B cell (primary cell): Measurements from ENCODE around the gene BRICD5. TPM values are rescaled to one million over a fixed set of nuclear protein-coding genes. Genes with fewer than 3 reads are reported as not detected.

ENCODE experiments used
- ATAC-seq: fragments of 200-7000 bp; cut with Tn5 transposase; one replicate; pipeline ENCODE4 v1.10.0; 2021; ENCODE audit warnings: low read depth, mild to moderate bottlenecking, moderate number of reproducible peaks, moderate library complexity
- CTCF ChIA-PET: fragments of 350-600 bp; sonication (Branson Sonifier 250); formaldehyde crosslinking; loops from one replicate; lab custom pipeline; 2021; ENCODE audit warnings: antibody characterized with exemption, inconsistent platforms; lab: Charles Lee
- POLR2A ChIA-PET: fragments of 350-600 bp; sonication (Branson Sonifier 250); formaldehyde crosslinking; loops from one replicate; lab custom pipeline; 2021; ENCODE audit warnings: antibody characterized with exemption; lab: Charles Lee
- DNase-seq: peaks from one replicate; pipeline ENCODE4 v3.0.0; 2013
- H2AFZ ChIP-seq: 2 replicates; pipeline ENCODE4 v1.6.1; 2012; ENCODE audit warnings: mild to moderate bottlenecking, low read depth, low read length; ENCODE audit not compliant: insufficient read depth, poor library complexity, severe bottlenecking
- H3K27ac ChIP-seq, 2 donors: 1 replicate in 1 of 2; 2 replicates in 1 of 2; pipeline ENCODE4 v1.5.1; 2012 to 2013; ENCODE audit warnings: low read length in 2 of 2, mild to moderate bottlenecking in 2 of 2, moderate library complexity in 1 of 2
- H3K27me3 ChIP-seq, 4 experiments: fragments of 200-600 bp in 1 of 4; sonication (generic) in 1 of 4; replicated peaks in 1 of 4; 1 replicate in 2 of 4; 2 replicates in 2 of 4; pipeline versions ENCODE4 v1.6.1 to v1.7.0; 2013 to 2016; ENCODE audit warnings: low read length in 3 of 4, mild to moderate bottlenecking in 2 of 4, mixed read lengths in 1 of 4, moderate library complexity in 1 of 4; ENCODE audit not compliant: insufficient read depth in 4 of 4, control insufficient read depth in 3 of 4; ENCODE audit errors: control extremely low read depth in 1 of 4
- H3K36me3 ChIP-seq, 2 experiments: replicated peaks in 1 of 2; 1 replicate in 1 of 2; 2 replicates in 1 of 2; pipeline versions ENCODE4 v1.6.1 to v1.7.1; 2013; ENCODE audit warnings: low read length in 1 of 2; ENCODE audit not compliant: insufficient read depth in 2 of 2, control insufficient read depth in 1 of 2; ENCODE audit errors: control extremely low read depth in 1 of 2, extremely low read depth in 1 of 2
- H3K4me1 ChIP-seq, 2 donors: fragments of 200-600 bp in 1 of 2; sonication (generic) in 1 of 2; 1 replicate in 1 of 2; 2 replicates in 1 of 2; pipeline versions ENCODE4 v1.5.1 to v1.6.1; 2013 to 2017; ENCODE audit warnings: low read length in 2 of 2; ENCODE audit not compliant: control insufficient read depth in 2 of 2, insufficient read depth in 2 of 2
- H3K4me2 ChIP-seq: replicated peaks from 2 replicates; pipeline ENCODE3; 2012; ENCODE audit warnings: mild to moderate bottlenecking, low read depth, low read length; ENCODE audit not compliant: poor library complexity, severe bottlenecking
- H3K4me3 ChIP-seq, 5 experiments: fragments of 200-600 bp in 1 of 5; sonication (generic) in 1 of 5; 1 replicate in 3 of 5; 2 replicates in 2 of 5; pipeline versions ENCODE4 v1.5.1 to v1.7.0; 2011 to 2016; ENCODE audit warnings: low read length in 4 of 5, mild to moderate bottlenecking in 4 of 5, low read depth in 2 of 5, control low read depth in 1 of 5, moderate library complexity in 1 of 5; ENCODE audit not compliant: insufficient read depth in 1 of 5; ENCODE audit errors: control extremely low read depth in 1 of 5, extremely low read depth in 1 of 5
- H3K79me2 ChIP-seq: fragments of 200-600 bp; sonication (generic); one replicate; pipeline ENCODE4 v1.6.0; 2016; ENCODE audit warnings: low read length; ENCODE audit not compliant: control insufficient read depth, insufficient read depth
- H3K9ac ChIP-seq: fragments of 200-600 bp; sonication (generic); 2 replicates; pipeline ENCODE4 v1.6.1; 2017; ENCODE audit warnings: mild to moderate bottlenecking, low read length, moderate library complexity
- H3K9me3 ChIP-seq, 3 donors: one replicate each; pipeline versions ENCODE4 v1.6.1 to v1.7.1; 2013; ENCODE audit warnings: low read length in 2 of 3; ENCODE audit not compliant: control insufficient read depth in 2 of 3, insufficient read depth in 1 of 3; ENCODE audit errors: control extremely low read depth in 1 of 3
- H4K20me1 ChIP-seq: 2 replicates; pipeline ENCODE4 v1.6.0; 2012; ENCODE audit warnings: mild to moderate bottlenecking, low read length; ENCODE audit not compliant: insufficient read depth, control insufficient read depth, poor library complexity, severe bottlenecking
- H3K27ac Mint-ChIP-seq: one replicate; pipeline ENCODE4 v1.8.0; 2021; ENCODE audit warnings: mixed read lengths
- H3K27me3 Mint-ChIP-seq: one replicate; pipeline ENCODE4 v1.8.0; 2021; ENCODE audit warnings: mixed read lengths
- H3K4me1 Mint-ChIP-seq: one replicate; pipeline ENCODE4 v1.8.0; 2021; ENCODE audit warnings: mixed read lengths
- H3K4me3 Mint-ChIP-seq: one replicate; pipeline ENCODE4 v1.8.0; 2021; ENCODE audit warnings: mixed read lengths
- H3K9me3 Mint-ChIP-seq: one replicate; pipeline ENCODE4 v1.8.0; 2022; ENCODE audit warnings: mixed read lengths; ENCODE audit not compliant: insufficient read depth
- CTCF ChIP-seq: fragments of 200-600 bp; IDR thresholded peaks from one replicate; pipeline ENCODE4 v1.8.0; 2022; ENCODE audit warnings: antibody characterized with exemption, mild to moderate bottlenecking
- EZH2 ChIP-seq: IDR thresholded peaks from 2 replicates; pipeline ENCODE4 v1.6.1; 2012; ENCODE audit warnings: borderline replicate concordance, low read depth, mild to moderate bottlenecking, moderate library complexity, low read length; ENCODE audit not compliant: insufficient read depth, poor library complexity, severe bottlenecking
- WGBS: methylation state at CpG from one replicate; pipeline ENCODE4 v1.1.5; 2013; ENCODE audit warnings: missing lambda C conversion rate; ENCODE audit not compliant: insufficient coverage; 5-methylcytosine and 5-hydroxymethylcytosine counted together
- intact Hi-C: fragments of 100-400 bp; cut with micrococcal nuclease; formaldehyde crosslinking; loops from one replicate; pipeline ENCODE4 v1.10.0; 2022
- polyA plus RNA-seq: library from polyadenylated mRNA; depleted of rRNA; stranded (reverse); fragments of >200 nt; gene quantifications from 2 replicates; pipeline ENCODE4 v1.2.3, GENCODE V29; 2012
- total RNA-seq, 2 donors: library from RNA; stranded (reverse); fragments of 120-200 nt in 1 of 2; gene quantifications; 1 replicate in 1 of 2; 2 replicates in 1 of 2; pipeline versions ENCODE4 v1.2.3 to v1.2.4, GENCODE V29; 2013 to 2022

BRICD5 gene
- total and polyA plus RNA-seq, 2 donors (not counting 1 experiment from before 2014, with no cell fraction given): 11.9 to 18.3 TPM

- TF ChIP-seq CTCF: no peak
- TF ChIP-seq EZH2: no peak
- intact Hi-C loops: no loop called here
- no peak overlapping the region for H3K9ac ChIP-seq
- ChIA-PET CTCF (interaction anchor here (0.5 kb wide), 1 partner anchor 44 kb away, joined by 3 read pairs; no protein-coding TSS in a partner anchor), POLR2A (no interaction called here)
- H3K27ac ChIP-seq: no peak overlapping the region
- H3K27me3 ChIP-seq: no peaks in the 10 kb centered on the region
- no peak overlapping the region for H3K4me2 ChIP-seq
- H3K4me3 Mint-ChIP-seq: no peak overlapping the region
- no peaks in the 10 kb centered on the region for H3K27me3 Mint-ChIP-seq
- WGBS: 98% methylated on average over 15 of the region's 20 CpGs
- ATAC-seq (no peak), DNase-seq (no peak)
- H4K20me1 ChIP-seq: no peaks in the 10 kb centered on the region
- H2AFZ ChIP-seq: no peak overlapping the region
- no peak overlapping the region for H3K4me3 ChIP-seq
- no peaks in the 10 kb centered on the region for H3K9me3 Mint-ChIP-seq
- H3K4me1 Mint-ChIP-seq: no peaks in the 10 kb centered on the region
- no peak overlapping the region for H3K27ac Mint-ChIP-seq
- peaks cover 0 to 28% of the 10 kb centered on the region in 2 experiments for H3K36me3 ChIP-seq
- H3K4me1 ChIP-seq: no peaks in the 10 kb centered on the region
- H3K9me3 ChIP-seq: no peaks in the 10 kb centered on the region
- H3K79me2 ChIP-seq: no peaks in the 10 kb centered on the region
These were observed 33.1 kb downstream of the BRICD5 start for GRCh38 chr16:2177561-2177960.

GRCh38 chr16:2177101-2177500 lies 33.6 kb downstream of the BRICD5 start:
- Histone ChIP-seq H3K79me2 (no peaks in the 10 kb centered on the region), H3K4me3 (no peak overlapping the region), H3K9me3 (no peaks in the 10 kb centered on the region), H2AFZ (no peak overlapping the region), H3K4me2 (no peak overlapping the region), H3K9ac (no peak overlapping the region), H3K27ac (no peak overlapping the region), H4K20me1 (no peaks in the 10 kb centered on the region), H3K36me3 (peaks cover 0 to 28% of the 10 kb centered on the region in 2 experiments), H3K4me1 (no peaks in the 10 kb centered on the region), H3K27me3 (no peaks in the 10 kb centered on the region)
- 96% methylated on average over 18 of the region's 18 CpGs for WGBS
- TF ChIP-seq CTCF (no peak), EZH2 (no peak)
- CTCF ChIA-PET: no interaction called here
- H3K27me3 Mint-ChIP-seq: no peaks in the 10 kb centered on the region
- H3K27ac Mint-ChIP-seq: no peak overlapping the region
- intact Hi-C loops: no loop called here
- H3K4me1 Mint-ChIP-seq: no peaks in the 10 kb centered on the region
- no peak for DNase-seq
- no peak for ATAC-seq
- POLR2A ChIA-PET: no interaction called here
- no peaks in the 10 kb centered on the region for H3K9me3 Mint-ChIP-seq
- H3K4me3 Mint-ChIP-seq: no peak overlapping the region
